K562 (cell line): ENCODE data around the gene HINT2.

ENCODE experiments used
- CTCF ChIP-seq, 3 experiments: IDR thresholded peaks in 2 of 3; conservative IDR thresholded peaks in 1 of 3; 2 replicates each; pipeline ENCODE4 v1.5.1; 2011 to 2012; ENCODE audit warnings: low read length in 3 of 3, mild to moderate bottlenecking in 3 of 3, control low read depth in 2 of 3, improper control_type of control experiment in 1 of 3, inconsistent platforms in 1 of 3, low read depth in 1 of 3, mixed read lengths in 1 of 3, moderate library complexity in 1 of 3; ENCODE audit not compliant: insufficient read depth in 2 of 3
- EP300 ChIP-seq: IDR thresholded peaks from 2 replicates; pipeline ENCODE4 v1.6.1; 2012; ENCODE audit warnings: low read length, improper control_type of control experiment
- ZNF3 ChIP-seq: fragments of 250-450 bp; sonication (Bioruptor Pico); IDR thresholded peaks from 2 replicates; pipeline ENCODE4 v1.5.0; 2021; ENCODE audit warnings: mild to moderate bottlenecking, moderate library complexity

- no peak for TF ChIP-seq CTCF (IDR thresholded peaks at IDR 0.05 in 2 of 3, conservative IDR thresholded peaks at IDR 0.05 in 1 of 3; ENCODE audit: insufficient read depth in 2 of 3, low read depth in 1 of 3, low read length in 3 of 3)
- no peak for TF ChIP-seq ZNF3 (CRISPR knock-in tag)
- no peak for TF ChIP-seq EP300
These were observed 41.4 kb upstream of the HINT2 start for GRCh38 chr9:35856206-35856605.
